HepG2 (cell line): Measurements from ENCODE around the gene SEC63. TPM values are rescaled to one million over a fixed set of nuclear protein-coding genes. Genes with fewer than 3 reads are reported as not detected.

Experiments
- ARHGAP35 ChIP-seq: sonication (generic); formaldehyde crosslinking; IDR thresholded peaks from 2 replicates; pipeline ENCODE4 v1.9.0; 2022; ENCODE audit warnings: mild to moderate bottlenecking, inconsistent platforms, moderate library complexity, missing genetic modification reagents, borderline replicate concordance
- FOXK1 ChIP-seq: sonication (generic); formaldehyde crosslinking; IDR thresholded peaks from 2 replicates; pipeline ENCODE4 v1.4.0; 2020; ENCODE audit warnings: low read depth, missing genetic modification reagents, borderline replicate concordance
- GABPA ChIP-seq, 2 experiments: IDR thresholded peaks; 2 replicates each; pipeline ENCODE4 v1.6.1; 2011 to 2016; ENCODE audit warnings: low read depth in 2 of 2, low read length in 1 of 2, missing biosample characterization in 1 of 2, missing genetic modification characterization in 1 of 2
- JUN ChIP-seq: sonication (generic); formaldehyde crosslinking; IDR thresholded peaks from 2 replicates; pipeline ENCODE4 v1.4.0; 2020; ENCODE audit warnings: mild to moderate bottlenecking, missing genetic modification reagents
- KDM1A ChIP-seq: IDR thresholded peaks from 2 replicates; pipeline ENCODE4 v1.6.1; 2016; ENCODE audit warnings: missing compliant biosample characterization
- KMT2B ChIP-seq: IDR thresholded peaks from 2 replicates; pipeline ENCODE4 v1.6.1; 2016; ENCODE audit warnings: missing genetic modification reagents, missing compliant biosample characterization
- NCOA5 ChIP-seq: sonication (generic); formaldehyde crosslinking; IDR thresholded peaks from 2 replicates; pipeline ENCODE4 v1.4.0; 2020; ENCODE audit warnings: missing genetic modification reagents
- RORA ChIP-seq: sonication (generic); formaldehyde crosslinking; IDR thresholded peaks from 2 replicates; pipeline ENCODE4 v1.5.0; 2020; ENCODE audit warnings: mild to moderate bottlenecking, missing genetic modification reagents, moderate library complexity
- SALL2 ChIP-seq: sonication (generic); formaldehyde crosslinking; IDR thresholded peaks from 2 replicates; pipeline ENCODE4 v1.8.1; 2023; ENCODE audit warnings: mild to moderate bottlenecking, missing genetic modification reagents, inconsistent platforms
- SMAD3 ChIP-seq: sonication (generic); formaldehyde crosslinking; IDR thresholded peaks from 2 replicates; pipeline ENCODE4 v1.4.0; 2020; ENCODE audit warnings: missing genetic modification reagents
- TEAD3 ChIP-seq: optimal IDR thresholded peaks from 2 replicates; pipeline ENCODE3; 2016; ENCODE audit warnings: borderline replicate concordance
- ZNF12 ChIP-seq: sonication (generic); formaldehyde crosslinking; IDR thresholded peaks from 2 replicates; pipeline ENCODE4 v1.5.0; 2020; ENCODE audit warnings: missing genetic modification reagents
- ZNF230 ChIP-seq: sonication (generic); formaldehyde crosslinking; IDR thresholded peaks from 2 replicates; pipeline ENCODE4 v1.4.0; 2020; ENCODE audit warnings: mild to moderate bottlenecking, missing genetic modification reagents
- ZNF510 ChIP-seq: sonication (generic); formaldehyde crosslinking; IDR thresholded peaks from 2 replicates; pipeline ENCODE4 v1.4.0; 2020; ENCODE audit warnings: low read depth, mild to moderate bottlenecking, missing genetic modification reagents
- ZNF569 ChIP-seq: sonication (generic); formaldehyde crosslinking; IDR thresholded peaks from 2 replicates; pipeline ENCODE4 v1.5.0; 2020; ENCODE audit warnings: mild to moderate bottlenecking, missing genetic modification reagents, moderate library complexity, borderline replicate concordance
- ZNF670 ChIP-seq: sonication (generic); formaldehyde crosslinking; IDR thresholded peaks from 2 replicates; pipeline ENCODE4 v1.8.0; 2022; ENCODE audit warnings: mild to moderate bottlenecking, missing genetic modification reagents, borderline replicate concordance
- ZNF724P ChIP-seq: sonication (generic); formaldehyde crosslinking; IDR thresholded peaks from 2 replicates; pipeline ENCODE4 v1.8.0; 2022; ENCODE audit warnings: missing genetic modification reagents, borderline replicate concordance
- ZNF782 ChIP-seq: sonication (generic); formaldehyde crosslinking; IDR thresholded peaks from 2 replicates; pipeline ENCODE4 v1.4.0; 2020; ENCODE audit warnings: missing genetic modification reagents, mild to moderate bottlenecking, borderline replicate concordance
- ZSCAN22 ChIP-seq: sonication (generic); formaldehyde crosslinking; IDR thresholded peaks from 2 replicates; pipeline ENCODE4 v1.4.0; 2020; ENCODE audit warnings: mild to moderate bottlenecking, missing genetic modification reagents
- polyA plus RNA-seq, 8 experiments: library from polyadenylated mRNA; depleted of rRNA in 3 of 8; stranded (reverse) in 7 of 8; unstranded in 1 of 8; fragments of >200 nt; fragmentation: Illumina TruSeq in 4 of 8; extraction: Trizol in 4 of 8; gene quantifications; 2 replicates each; pipeline versions ENCODE4 v1.2.1 to v1.2.3, GENCODE V29; 2011 to 2016; ENCODE audit warnings: low read depth in 4 of 8, missing spikeins in 1 of 8, mixed read lengths in 1 of 8; ENCODE audit not compliant: insufficient read depth in 1 of 8
- total RNA-seq, 5 experiments: library from RNA; depleted of rRNA; stranded (reverse); fragments of >200 nt; fragmentation: Illumina TruSeq; extraction: Trizol; gene quantifications; 2 replicates each; pipeline ENCODE4 v1.2.3, GENCODE V29; 2016; ENCODE audit warnings: low read depth in 1 of 5
- TF ChIP-seq, protein P1 (sequence below): IDR thresholded peaks from 2 replicates; pipeline ENCODE4 v1.6.1; 2016; ENCODE audit warnings: mild to moderate bottlenecking
- TF ChIP-seq, protein P2 (sequence below): sonication (generic); formaldehyde crosslinking; IDR thresholded peaks from 2 replicates; pipeline ENCODE4; 2020; ENCODE audit warnings: missing genetic modification reagents, mild to moderate bottlenecking, borderline replicate concordance
- TF ChIP-seq, protein P3 (sequence below): sonication (generic); formaldehyde crosslinking; IDR thresholded peaks from 2 replicates; pipeline ENCODE4 v1.9.0; 2022; ENCODE audit warnings: missing genetic modification reagents, mild to moderate bottlenecking, borderline replicate concordance

The SEC63 gene
- total and polyA plus RNA-seq, 2 of the 13 experiments (the other 11 are each of a cell fraction or from before 2014, with no cell fraction given) = 20.2 to 45.9 TPM

DNA sequence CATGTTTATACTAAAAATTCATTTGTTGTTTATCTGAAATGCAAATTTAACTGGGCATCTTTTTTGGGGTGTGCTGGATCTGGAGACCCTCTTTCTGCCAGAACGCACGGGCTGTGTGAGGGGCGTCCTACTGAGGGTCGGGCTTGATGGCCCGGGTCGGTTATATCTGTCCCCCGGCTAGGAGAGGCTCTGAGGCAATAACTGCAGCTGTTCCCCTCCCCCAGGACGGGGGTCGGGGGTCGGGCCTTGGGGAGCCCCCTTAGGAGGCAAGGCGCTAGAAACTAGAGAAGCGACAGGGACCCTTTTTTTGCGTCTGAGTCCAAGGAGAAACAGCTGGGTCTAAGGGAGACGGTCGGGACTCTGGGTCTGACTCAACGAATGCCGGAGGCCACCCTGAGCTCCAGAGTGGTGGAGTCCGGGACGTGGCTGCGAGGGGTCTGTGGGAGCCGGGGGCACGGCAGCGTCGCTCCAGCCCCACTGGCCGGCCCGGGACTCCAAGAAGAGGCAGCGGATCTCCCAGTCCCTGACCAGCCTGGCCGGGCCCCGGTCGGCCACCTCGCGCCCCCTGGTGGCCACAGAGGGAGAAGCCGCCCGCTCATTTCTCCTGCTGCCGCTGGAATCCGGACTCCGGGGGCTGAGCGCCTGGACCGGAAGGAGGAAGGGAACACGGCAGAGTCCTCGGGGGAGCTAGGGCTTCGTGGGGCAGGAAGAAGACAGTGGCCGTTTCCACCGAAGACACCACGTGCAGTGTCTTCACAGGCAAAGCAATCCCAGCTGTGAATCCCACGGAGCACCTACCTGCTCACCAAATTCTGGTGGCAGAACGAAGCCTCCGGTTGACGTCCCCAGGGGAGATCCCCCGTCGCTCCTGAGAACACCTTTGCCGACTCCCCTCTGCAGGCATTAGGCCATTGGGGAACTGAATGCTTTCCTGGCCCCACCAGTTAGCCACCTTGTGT lies 109.9 kb downstream of the SEC63 start (continued):
- TF ChIP-seq ZNF569 (CRISPR knock-in tag) (no peak), GABPA (IDR thresholded peaks at IDR 0.05; ENCODE audit: low read depth, low read length) (peak; percentile 62), GABPA (CRISPR knock-in tag; IDR thresholded peaks at IDR 0.05; ENCODE audit: low read depth) (peak; percentile 84), ZNF724P (CRISPR knock-in tag) (peak; percentile 68; the same call in 1 of the 2 replicates), RORA (no peak), ZNF230 (CRISPR knock-in tag) (peak; percentile 87; the same call in 1 of the 2 replicates), FOXK1 (peak; percentile 52; the same call in 1 of the 2 replicates), ZNF670 (0 out of 2 replicates have a peak, but pooled peaks have one; percentile 31), JUN (0 out of 2 replicates have a peak, but pooled peaks have one; percentile 43), ZNF12 (CRISPR knock-in tag) (peak; percentile 8; the same call in 1 of the 2 replicates), KMT2B (peak; percentile 61; the same call in 1 of the 2 replicates), ZNF782 (peak; percentile 61; the same call in 1 of the 2 replicates), SALL2 (CRISPR knock-in tag) (peak; percentile 31; the same call in 1 of the 2 replicates), ZSCAN22 (CRISPR knock-in tag) (no peak), NCOA5 (CRISPR knock-in tag) (no peak), SMAD3 (CRISPR knock-in tag) (peak; percentile 77; the same call in 1 of the 2 replicates), ARHGAP35 (0 out of 2 replicates have a peak, but pooled peaks have one; percentile 44), ZNF510 (CRISPR knock-in tag) (peak; percentile 72; the same call in 1 of the 2 replicates), KDM1A (CRISPR knock-in tag) (no peak), TEAD3 (CRISPR knock-in tag) (peak; percentile 87)
- TF ChIP-seq, protein P1, sequence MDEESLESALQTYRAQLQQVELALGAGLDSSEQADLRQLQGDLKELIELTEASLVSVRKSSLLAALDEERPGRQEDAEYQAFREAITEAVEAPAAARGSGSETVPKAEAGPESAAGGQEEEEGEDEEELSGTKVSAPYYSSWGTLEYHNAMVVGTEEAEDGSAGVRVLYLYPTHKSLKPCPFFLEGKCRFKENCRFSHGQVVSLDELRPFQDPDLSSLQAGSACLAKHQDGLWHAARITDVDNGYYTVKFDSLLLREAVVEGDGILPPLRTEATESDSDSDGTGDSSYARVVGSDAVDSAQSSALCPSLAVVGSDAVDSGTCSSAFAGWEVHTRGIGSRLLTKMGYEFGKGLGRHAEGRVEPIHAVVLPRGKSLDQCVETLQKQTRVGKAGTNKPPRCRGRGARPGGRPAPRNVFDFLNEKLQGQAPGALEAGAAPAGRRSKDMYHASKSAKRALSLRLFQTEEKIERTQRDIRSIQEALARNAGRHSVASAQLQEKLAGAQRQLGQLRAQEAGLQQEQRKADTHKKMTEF (CRISPR knock-in tag) = peak; percentile 81
- TF ChIP-seq, protein P2, sequence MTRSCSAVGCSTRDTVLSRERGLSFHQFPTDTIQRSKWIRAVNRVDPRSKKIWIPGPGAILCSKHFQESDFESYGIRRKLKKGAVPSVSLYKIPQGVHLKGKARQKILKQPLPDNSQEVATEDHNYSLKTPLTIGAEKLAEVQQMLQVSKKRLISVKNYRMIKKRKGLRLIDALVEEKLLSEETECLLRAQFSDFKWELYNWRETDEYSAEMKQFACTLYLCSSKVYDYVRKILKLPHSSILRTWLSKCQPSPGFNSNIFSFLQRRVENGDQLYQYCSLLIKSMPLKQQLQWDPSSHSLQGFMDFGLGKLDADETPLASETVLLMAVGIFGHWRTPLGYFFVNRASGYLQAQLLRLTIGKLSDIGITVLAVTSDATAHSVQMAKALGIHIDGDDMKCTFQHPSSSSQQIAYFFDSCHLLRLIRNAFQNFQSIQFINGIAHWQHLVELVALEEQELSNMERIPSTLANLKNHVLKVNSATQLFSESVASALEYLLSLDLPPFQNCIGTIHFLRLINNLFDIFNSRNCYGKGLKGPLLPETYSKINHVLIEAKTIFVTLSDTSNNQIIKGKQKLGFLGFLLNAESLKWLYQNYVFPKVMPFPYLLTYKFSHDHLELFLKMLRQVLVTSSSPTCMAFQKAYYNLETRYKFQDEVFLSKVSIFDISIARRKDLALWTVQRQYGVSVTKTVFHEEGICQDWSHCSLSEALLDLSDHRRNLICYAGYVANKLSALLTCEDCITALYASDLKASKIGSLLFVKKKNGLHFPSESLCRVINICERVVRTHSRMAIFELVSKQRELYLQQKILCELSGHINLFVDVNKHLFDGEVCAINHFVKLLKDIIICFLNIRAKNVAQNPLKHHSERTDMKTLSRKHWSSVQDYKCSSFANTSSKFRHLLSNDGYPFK (CRISPR knock-in tag) = peak; percentile 67; the same call in 1 of the 2 replicates
- TF ChIP-seq, protein P3, sequence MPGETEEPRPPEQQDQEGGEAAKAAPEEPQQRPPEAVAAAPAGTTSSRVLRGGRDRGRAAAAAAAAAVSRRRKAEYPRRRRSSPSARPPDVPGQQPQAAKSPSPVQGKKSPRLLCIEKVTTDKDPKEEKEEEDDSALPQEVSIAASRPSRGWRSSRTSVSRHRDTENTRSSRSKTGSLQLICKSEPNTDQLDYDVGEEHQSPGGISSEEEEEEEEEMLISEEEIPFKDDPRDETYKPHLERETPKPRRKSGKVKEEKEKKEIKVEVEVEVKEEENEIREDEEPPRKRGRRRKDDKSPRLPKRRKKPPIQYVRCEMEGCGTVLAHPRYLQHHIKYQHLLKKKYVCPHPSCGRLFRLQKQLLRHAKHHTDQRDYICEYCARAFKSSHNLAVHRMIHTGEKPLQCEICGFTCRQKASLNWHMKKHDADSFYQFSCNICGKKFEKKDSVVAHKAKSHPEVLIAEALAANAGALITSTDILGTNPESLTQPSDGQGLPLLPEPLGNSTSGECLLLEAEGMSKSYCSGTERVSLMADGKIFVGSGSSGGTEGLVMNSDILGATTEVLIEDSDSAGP (CRISPR knock-in tag) = peak; percentile 77; the same call in 1 of the 2 replicates
